ENCODE measurements around the gene ARPC1B.
"Not testable (repeated sequence)": the region's sequence is repeated elsewhere in the genome, so short reads cannot be mapped to it uniquely, and the experiment has no call there.

The ARPC1B gene

DNA sequence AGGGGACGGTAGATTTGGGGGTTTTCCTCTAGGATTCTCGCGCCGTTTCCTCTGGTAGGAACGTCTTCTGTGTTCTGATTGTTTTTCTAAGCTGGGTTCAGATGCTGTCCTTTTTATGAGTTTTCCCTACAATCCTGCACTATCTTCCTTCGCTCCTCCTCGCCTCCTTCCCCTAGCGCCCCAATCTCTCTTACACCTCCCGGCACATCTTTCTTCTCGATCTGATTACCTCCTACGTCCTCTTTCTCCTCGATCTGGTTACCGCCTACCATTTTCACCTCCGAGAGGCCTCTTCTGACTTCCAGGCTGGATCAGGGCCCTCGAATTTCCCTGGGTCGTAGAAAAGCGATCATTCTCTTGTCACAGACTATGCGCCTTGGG, 34.7 kb downstream of the ARPC1B start:
- DNase-seq (ENCODE audit: low spot score), result no peak
- TF ChIP-seq, protein P1, sequence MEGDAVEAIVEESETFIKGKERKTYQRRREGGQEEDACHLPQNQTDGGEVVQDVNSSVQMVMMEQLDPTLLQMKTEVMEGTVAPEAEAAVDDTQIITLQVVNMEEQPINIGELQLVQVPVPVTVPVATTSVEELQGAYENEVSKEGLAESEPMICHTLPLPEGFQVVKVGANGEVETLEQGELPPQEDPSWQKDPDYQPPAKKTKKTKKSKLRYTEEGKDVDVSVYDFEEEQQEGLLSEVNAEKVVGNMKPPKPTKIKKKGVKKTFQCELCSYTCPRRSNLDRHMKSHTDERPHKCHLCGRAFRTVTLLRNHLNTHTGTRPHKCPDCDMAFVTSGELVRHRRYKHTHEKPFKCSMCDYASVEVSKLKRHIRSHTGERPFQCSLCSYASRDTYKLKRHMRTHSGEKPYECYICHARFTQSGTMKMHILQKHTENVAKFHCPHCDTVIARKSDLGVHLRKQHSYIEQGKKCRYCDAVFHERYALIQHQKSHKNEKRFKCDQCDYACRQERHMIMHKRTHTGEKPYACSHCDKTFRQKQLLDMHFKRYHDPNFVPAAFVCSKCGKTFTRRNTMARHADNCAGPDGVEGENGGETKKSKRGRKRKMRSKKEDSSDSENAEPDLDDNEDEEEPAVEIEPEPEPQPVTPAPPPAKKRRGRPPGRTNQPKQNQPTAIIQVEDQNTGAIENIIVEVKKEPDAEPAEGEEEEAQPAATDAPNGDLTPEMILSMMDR (IDR thresholded peaks at IDR 0.05; ENCODE audit: extremely low read depth, missing control alignments), result no peak

DNA sequence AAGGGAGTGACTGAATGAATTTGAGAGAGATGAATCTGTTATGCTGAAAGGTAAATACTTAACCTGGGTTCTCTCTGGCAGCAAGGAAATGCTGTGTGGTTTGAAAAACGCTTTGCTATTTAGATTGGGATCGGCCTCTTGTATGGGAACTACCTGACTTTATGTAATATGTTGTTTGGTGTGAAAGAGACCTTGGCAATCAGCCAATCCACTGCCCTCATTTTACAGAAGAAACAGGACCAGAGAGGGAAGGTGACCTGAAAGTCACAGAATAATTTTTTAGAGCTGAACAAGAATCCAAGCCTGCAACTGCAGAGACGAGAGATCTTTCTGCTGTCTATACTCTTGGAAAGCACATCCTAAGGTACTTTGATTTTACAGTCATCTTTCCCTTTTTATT, 35.3 kb downstream of the ARPC1B start:
- DNase-seq (ENCODE audit: low spot score), result no peak
- TF ChIP-seq, protein P1 (IDR thresholded peaks at IDR 0.05; ENCODE audit: extremely low read depth, missing control alignments), result no peak

DNA sequence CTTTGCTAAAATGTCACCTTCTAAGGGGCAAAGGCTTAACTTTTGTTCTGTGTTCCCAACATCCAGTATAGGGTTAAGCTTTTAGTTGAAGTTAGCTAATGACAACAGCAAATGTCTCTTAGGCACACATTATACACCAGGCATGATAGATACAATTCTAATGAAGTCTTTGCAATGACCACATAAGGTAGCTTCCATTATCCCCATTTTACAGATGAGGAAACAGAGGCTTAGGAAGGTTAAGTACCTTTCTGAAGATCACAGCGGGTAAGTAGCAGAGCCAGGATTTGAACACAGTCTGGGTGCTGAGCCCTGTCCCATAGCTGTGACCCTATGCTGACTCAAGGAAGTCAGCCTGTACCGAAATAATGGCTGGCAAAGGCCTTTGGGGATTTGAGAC, 36.1 kb downstream of the ARPC1B start:
- TF ChIP-seq, protein P1 (IDR thresholded peaks at IDR 0.05; ENCODE audit: extremely low read depth, missing control alignments), result no peak
- DNase-seq (ENCODE audit: low spot score), result no peak

DNA sequence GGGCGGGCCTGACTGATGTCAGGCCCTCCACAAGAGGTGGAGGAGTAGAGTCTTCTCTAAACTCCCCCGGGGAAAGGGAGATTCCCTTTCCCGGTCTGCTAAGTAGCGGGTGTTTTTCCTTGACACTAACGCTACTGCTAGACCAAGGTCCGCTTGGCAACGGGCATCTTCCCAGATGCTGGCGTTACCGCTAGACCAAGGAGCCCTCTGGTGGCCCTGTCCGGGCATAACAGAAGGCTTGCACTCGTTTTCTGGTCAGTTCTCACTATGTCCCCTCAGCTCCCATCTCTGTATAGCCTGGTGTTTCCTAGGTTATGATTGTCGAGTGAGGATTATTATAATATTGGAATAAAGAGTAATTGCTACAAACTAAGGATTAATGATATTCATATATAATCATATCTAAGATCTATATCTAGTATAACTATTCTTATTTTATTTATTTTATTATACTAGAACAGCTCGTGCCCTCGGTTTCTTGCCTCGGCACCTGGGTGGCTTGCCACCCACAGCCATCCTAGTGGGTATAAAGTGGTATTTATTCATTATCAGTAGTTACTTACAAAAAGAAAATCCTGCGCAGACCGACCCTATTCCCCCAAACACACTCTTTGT, 41.1 kb downstream of the ARPC1B start:
- not testable (repeated sequence) for DNase-seq (ENCODE audit: low spot score)
- TF ChIP-seq, protein P1 (IDR thresholded peaks at IDR 0.05; ENCODE audit: extremely low read depth, missing control alignments), result peak; percentile 29

DNA sequence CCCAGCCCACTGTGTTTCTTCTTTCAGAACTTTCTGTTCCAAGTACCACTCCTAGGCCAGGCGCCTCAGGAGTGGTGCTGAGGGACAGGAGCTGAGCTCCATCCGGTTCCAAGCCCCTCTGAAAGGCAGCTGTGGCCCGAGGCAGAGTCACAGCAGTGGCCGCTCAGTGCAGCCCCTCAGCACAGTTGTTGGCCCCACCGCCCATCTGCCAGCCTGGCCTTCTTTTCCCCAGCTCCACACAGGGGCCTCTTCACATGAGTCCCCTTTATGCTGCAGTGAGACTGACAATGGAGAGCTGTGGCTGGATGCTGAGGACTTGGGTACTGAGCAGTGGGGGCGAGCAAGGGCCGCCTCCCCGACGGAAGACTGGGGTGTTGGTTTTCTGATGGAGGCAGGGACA, 43.7 kb downstream of the ARPC1B start:
- TF ChIP-seq, protein P1 (IDR thresholded peaks at IDR 0.05; ENCODE audit: extremely low read depth, missing control alignments), result no peak
- DNase-seq (ENCODE audit: low spot score), result no peak

DNA sequence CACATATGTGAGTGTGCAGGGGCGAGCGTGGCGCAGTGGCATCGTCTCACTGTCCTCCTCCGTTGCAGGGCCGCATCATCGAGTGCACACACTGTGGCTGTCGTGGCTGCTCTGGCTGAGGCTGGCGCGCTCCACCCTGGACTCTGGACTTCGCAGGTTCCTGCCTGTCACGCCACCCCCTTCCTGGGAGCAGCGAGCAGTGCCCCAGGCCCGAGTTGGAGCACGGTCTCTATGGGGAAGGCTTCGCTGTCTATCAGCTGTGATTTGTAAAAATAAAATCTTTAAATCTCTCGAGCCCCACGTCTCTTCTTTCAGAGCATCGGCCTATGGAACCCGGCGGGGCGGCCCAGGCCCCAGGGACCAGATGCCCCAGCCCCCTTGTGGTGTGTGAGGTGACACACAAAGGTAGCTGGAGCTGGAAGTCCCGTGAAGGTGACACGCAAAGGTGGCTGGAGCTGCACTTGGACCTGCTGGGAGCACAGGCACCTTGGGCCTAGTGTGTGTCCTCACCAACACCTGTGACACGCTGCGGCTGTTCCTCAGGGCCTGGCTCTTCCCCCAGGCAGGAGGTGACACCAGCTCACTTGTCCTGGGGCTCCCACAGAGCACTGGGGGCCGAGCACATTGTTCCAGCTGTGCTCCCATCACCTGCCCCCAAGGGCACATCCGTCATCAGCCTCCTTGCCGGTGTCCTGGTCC, 44.9 kb downstream of the ARPC1B start:
- TF ChIP-seq, protein P1 (IDR thresholded peaks at IDR 0.05; ENCODE audit: extremely low read depth, missing control alignments), result no peak
- no peak for DNase-seq (ENCODE audit: low spot score)

DNA sequence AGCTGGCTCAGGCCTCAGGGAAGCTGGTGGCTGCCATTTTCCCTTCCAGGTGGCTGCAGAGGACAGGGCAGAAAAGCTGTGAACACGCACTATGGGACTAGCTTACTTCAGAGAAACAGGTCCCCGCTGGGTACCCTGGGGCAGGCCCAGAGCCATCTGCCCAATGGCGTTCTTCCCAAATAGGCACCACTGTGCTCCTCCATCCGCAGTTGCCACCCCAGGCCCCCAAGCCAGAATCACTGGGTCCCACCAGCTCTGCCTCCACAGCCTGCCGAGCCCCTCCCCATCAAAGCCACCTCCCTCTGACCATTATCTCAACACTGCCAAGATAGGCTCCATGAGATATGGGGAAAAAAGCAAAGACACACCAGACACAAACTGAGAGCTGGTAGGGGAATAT, 45.7 kb downstream of the ARPC1B start:
- TF ChIP-seq, protein P1 (IDR thresholded peaks at IDR 0.05; ENCODE audit: extremely low read depth, missing control alignments), result no peak

More for the DNA sequence above, 45.7 kb downstream of the ARPC1B start:
- DNase-seq (ENCODE audit: low spot score), result no peak

All from GM20000 (cell line).